PC-9 (cell line): ENCODE data around the gene SGTA. TPM values are rescaled to one million over a fixed set of nuclear protein-coding genes. Genes with fewer than 3 reads are reported as not detected.
A peak's percentile ranks its signal among the peaks of the same experiment; 100 is the strongest.
"Not testable (repeated sequence)": the region's sequence is repeated elsewhere in the genome, so short reads cannot be mapped to it uniquely, and the experiment has no call there.

Experiments used
- BruUV-seq: library from RNA; stranded (reverse); fragments of 400-500 nt; replicated peaks from 2 replicates; lab custom pipeline; 2021; lab: Mats Ljungman, UMichigan
- CTCF ChIA-PET: fragments of 300-600 bp; sonication (Branson Sonifier 250); formaldehyde crosslinking; loops from one replicate; lab custom pipeline; 2022; ENCODE audit warnings: antibody characterized with exemption; lab: Charles Lee
- POLR2A ChIA-PET: fragments of 300-600 bp; sonication (Branson Sonifier 250); formaldehyde crosslinking; loops from one replicate; lab custom pipeline; 2022; ENCODE audit warnings: antibody characterized with exemption; ENCODE audit not compliant: unreplicated experiment; lab: Charles Lee
- DNase-seq, 2 experiments: peaks; one replicate each; pipeline versions ENCODE4 v3.0.0 to v3.0.0-alpha.2; 2015 to 2022; ENCODE audit warnings: mixed read lengths in 1 of 2
- H2AFZ ChIP-seq: fragments of 200-600 bp; sonication (generic); 2 replicates; pipeline ENCODE4 v1.8.1; 2017; ENCODE audit warnings: antibody characterized with exemption
- H3F3A ChIP-seq: fragments of 200-600 bp; sonication (generic); 2 replicates; pipeline ENCODE4 v1.8.1; 2017; ENCODE audit warnings: antibody characterized with exemption, mild to moderate bottlenecking, low read depth; ENCODE audit not compliant: insufficient read depth
- H3K27ac ChIP-seq: fragments of 200-600 bp; sonication (generic); 2 replicates; pipeline ENCODE4 v1.6.1; 2016; ENCODE audit warnings: mixed run types
- H3K27me3 ChIP-seq: fragments of 200-600 bp; sonication (generic); 2 replicates; pipeline ENCODE4 v1.6.1; 2016; ENCODE audit warnings: low read depth, mixed run types; ENCODE audit not compliant: insufficient read depth
- H3K36me3 ChIP-seq: fragments of 200-600 bp; sonication (generic); 2 replicates; pipeline ENCODE4 v1.6.1; 2016; ENCODE audit warnings: low read depth, mixed run types
- H3K4me1 ChIP-seq: fragments of 200-600 bp; sonication (generic); replicated peaks from 2 replicates; pipeline ENCODE4 v1.6.1; 2016; ENCODE audit warnings: mixed run types; ENCODE audit not compliant: insufficient read depth
- H3K4me2 ChIP-seq: fragments of 200-600 bp; sonication (generic); 2 replicates; pipeline ENCODE4 v1.6.1; 2017; ENCODE audit warnings: mixed run types
- H3K4me3 ChIP-seq: fragments of 200-600 bp; sonication (generic); 2 replicates; pipeline ENCODE4 v1.6.1; 2016; ENCODE audit warnings: mixed run types
- H3K79me2 ChIP-seq: fragments of 200-600 bp; sonication (generic); 2 replicates; pipeline ENCODE4 v1.6.1; 2017; ENCODE audit warnings: low read depth, mixed run types
- H3K9me2 ChIP-seq: fragments of 200-600 bp; sonication (generic); 2 replicates; pipeline ENCODE4 v1.8.1; 2017; ENCODE audit warnings: mild to moderate bottlenecking; ENCODE audit not compliant: insufficient read depth
- H3K9me3 ChIP-seq: fragments of 200-600 bp; sonication (generic); 2 replicates; pipeline ENCODE4 v1.8.1; 2016; ENCODE audit warnings: low read depth; ENCODE audit not compliant: insufficient read depth
- H4K20me1 ChIP-seq: fragments of 200-600 bp; sonication (generic); 2 replicates; pipeline ENCODE4 v1.8.1; 2017; ENCODE audit not compliant: insufficient read depth
- EZH2 ChIP-seq: fragments of 200-600 bp; sonication (generic); IDR thresholded peaks from 2 replicates; pipeline ENCODE4 v1.8.0; 2017; ENCODE audit warnings: antibody characterized with exemption, low read depth
- intact Hi-C: fragments of 100-400 bp; cut with micrococcal nuclease; formaldehyde crosslinking; loops from one replicate; pipeline ENCODE4 v1.10.0; 2022; ENCODE audit not compliant: unreplicated experiment
- total RNA-seq: library from RNA; stranded (reverse); gene quantifications from 2 replicates; pipeline ENCODE4 v1.2.3, GENCODE V29; 2021
- TF ChIP-seq, protein P1 (sequence below): fragments of 200-600 bp; sonication (generic); conservative IDR thresholded peaks from 2 replicates; pipeline ENCODE4 v1.6.1; 2017; ENCODE audit warnings: mixed run types, antibody characterized with exemption, mild to moderate bottlenecking, moderate library complexity

Gene SGTA
- total RNA-seq, 1 experiment from 2014 or later: 40.7 TPM

DNA sequence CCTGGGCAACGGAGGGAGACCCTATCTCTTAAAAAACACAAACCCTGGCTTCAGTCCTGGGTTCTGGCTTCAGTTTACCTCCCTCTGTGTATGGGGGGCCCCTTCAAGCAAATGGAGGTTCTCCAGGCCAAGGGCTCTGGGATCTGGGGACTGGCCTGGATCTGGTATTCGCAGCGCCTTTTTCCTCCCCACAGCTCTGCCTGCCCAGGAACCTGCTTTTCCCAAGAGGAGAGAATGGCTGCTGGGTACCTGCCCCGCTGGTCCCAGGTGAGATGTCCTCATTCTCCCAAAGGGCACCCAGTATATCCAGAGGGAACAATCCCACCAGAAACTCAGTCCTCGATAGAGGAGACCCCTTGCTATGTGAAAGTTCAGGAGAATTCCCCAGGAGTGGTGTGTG is 39.8 kb upstream of the SGTA start:
- ChIA-PET CTCF (interaction anchor here (0.6 kb wide), 1 partner anchor 130 kb away, joined by 3 read pairs; no protein-coding TSS in a partner anchor), POLR2A (no interaction called here)
- no peak for DNase-seq
- Histone ChIP-seq H3K4me1 (no peaks in the 10 kb centered on the region), H3K4me2 (no peak overlapping the region), H3K9me3 (no peaks in the 10 kb centered on the region), H3K9me2 (no peaks in the 10 kb centered on the region), H2AFZ (no peak overlapping the region), H3K4me3 (no peak overlapping the region), H3K27ac (no peak overlapping the region), H3K36me3 (no peaks in the 10 kb centered on the region), H3K27me3 (no peaks in the 10 kb centered on the region), H3F3A (no peaks in the 10 kb centered on the region), H3K79me2 (no peaks in the 10 kb centered on the region), H4K20me1 (no peaks in the 10 kb centered on the region)
- intact Hi-C loops: no loop called here
- BruUV-seq: no TSS peak
- TF ChIP-seq, protein P1, sequence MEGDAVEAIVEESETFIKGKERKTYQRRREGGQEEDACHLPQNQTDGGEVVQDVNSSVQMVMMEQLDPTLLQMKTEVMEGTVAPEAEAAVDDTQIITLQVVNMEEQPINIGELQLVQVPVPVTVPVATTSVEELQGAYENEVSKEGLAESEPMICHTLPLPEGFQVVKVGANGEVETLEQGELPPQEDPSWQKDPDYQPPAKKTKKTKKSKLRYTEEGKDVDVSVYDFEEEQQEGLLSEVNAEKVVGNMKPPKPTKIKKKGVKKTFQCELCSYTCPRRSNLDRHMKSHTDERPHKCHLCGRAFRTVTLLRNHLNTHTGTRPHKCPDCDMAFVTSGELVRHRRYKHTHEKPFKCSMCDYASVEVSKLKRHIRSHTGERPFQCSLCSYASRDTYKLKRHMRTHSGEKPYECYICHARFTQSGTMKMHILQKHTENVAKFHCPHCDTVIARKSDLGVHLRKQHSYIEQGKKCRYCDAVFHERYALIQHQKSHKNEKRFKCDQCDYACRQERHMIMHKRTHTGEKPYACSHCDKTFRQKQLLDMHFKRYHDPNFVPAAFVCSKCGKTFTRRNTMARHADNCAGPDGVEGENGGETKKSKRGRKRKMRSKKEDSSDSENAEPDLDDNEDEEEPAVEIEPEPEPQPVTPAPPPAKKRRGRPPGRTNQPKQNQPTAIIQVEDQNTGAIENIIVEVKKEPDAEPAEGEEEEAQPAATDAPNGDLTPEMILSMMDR: no peak
- no peak for TF ChIP-seq EZH2

DNA sequence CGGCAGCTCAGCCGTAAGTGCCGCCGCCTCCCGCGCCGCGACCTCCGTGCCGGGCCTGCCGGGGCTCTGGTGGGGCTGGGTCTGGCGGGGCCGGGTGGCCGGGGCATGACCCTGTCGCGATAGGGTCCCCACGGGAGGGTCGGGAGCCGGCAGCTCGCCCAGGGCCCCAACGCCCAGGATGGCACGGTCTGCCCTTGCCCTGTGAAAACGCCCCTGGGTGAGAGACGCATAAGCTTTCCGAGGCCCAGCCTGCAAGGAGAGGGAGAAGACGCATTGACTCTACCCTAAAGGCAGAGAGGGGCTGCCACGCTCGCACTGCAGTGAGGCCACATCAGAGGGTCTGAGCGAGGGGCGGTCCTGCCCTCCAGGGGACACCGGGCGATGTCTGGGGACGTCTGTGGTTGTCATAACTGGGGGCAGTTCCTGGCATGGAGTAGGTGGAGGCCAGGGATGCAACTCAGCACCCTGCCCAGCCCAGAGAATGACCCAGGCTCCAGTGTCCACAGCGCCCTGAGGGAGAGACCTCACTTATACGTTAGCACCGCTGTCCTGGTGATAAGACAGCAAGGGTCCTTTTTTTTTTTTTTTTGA is 37.1 kb upstream of the SGTA start:
- H4K20me1 ChIP-seq: no peaks in the 10 kb centered on the region
- H3K27ac ChIP-seq: no peak overlapping the region
- H3K4me3 ChIP-seq: peak overlapping the region; percentile 75
- no peaks in the 10 kb centered on the region for H3K9me3 ChIP-seq
- no peaks in the 10 kb centered on the region for H3K36me3 ChIP-seq
- no TSS peak for BruUV-seq
- intact Hi-C loops: no loop called here
- DNase-seq: peak in 1 of 2 experiments; percentile 15
- H3K79me2 ChIP-seq: no peaks in the 10 kb centered on the region
- H3K4me2 ChIP-seq: peak overlapping the region; percentile 87
- H3F3A ChIP-seq: peaks cover 4% of the 10 kb centered on the region; the same call in 1 of the 2 replicates
- no peaks in the 10 kb centered on the region for H3K9me2 ChIP-seq
- H3K4me1 ChIP-seq: no peaks in the 10 kb centered on the region
- ChIA-PET POLR2A (no interaction called here), CTCF (no interaction called here)
- TF ChIP-seq, protein P1: no peak
- no peak for TF ChIP-seq EZH2
- H3K27me3 ChIP-seq: no peaks in the 10 kb centered on the region
- H2AFZ ChIP-seq: peak overlapping the region; percentile 87

DNA sequence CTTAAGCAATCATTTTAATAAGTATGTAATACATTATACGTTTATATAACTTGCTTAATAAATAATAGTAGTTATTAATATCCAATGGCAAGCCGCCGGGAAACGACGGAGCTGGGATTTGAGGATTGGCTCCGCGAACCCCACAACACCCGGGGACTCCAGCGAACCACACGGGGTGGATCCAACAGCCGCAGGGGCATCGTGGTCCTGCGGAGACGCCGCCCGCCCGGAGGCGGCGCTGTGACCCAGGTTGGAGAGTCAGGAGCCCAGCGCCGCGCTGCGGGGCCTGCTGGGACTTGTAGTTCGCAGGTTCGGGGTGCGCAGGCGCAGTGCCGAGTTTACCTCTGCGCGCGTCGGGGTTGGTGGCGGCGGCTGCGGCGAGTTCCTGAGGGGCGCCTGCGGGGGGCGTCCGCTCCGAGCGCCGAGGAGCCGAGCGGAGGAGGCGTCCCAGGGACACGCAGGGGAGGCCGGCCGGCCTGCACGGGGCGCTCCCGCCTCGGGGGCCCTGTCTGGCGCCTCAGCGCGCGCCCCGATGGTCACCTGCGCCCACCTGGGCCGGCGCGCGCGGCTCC is 36.6 kb upstream of the SGTA start, which contains the start of gene ZNF554:
TSS of gene ZNF554 (plus strand) at position 329 of the 572 bp plus-strand sequence. CDS start at position 533, 204 bp downstream.
- no TSS peak for BruUV-seq
- CTCF ChIA-PET: no interaction called here
- Histone ChIP-seq H3K9me3 (no peaks in the 10 kb centered on the region), H3F3A (peaks cover 4% of the 10 kb centered on the region; the same call in 1 of the 2 replicates), H3K27ac (no peak within 1 kb of the TSS; the same call in 1 of the 2 replicates), H3K4me3 (peak within 1 kb of the TSS; percentile 75), H3K9me2 (no peaks in the 10 kb centered on the region), H3K4me2 (peak within 1 kb of the TSS; percentile 87), H4K20me1 (no peaks in the 10 kb centered on the region), H3K79me2 (no peaks in the 10 kb centered on the region), H3K4me1 (no peaks in the 10 kb centered on the region), H3K27me3 (no peaks in the 10 kb centered on the region), H2AFZ (peak within 1 kb of the TSS; percentile 87), H3K36me3 (no peaks in the 10 kb centered on the region)
- POLR2A ChIA-PET: no interaction called here
- DNase-seq: peak; percentile 77 to 89
- TF ChIP-seq, protein P1: peak; percentile 81
- no peak for TF ChIP-seq EZH2
- intact Hi-C loops: loop anchor here (1.0 kb wide), 1 partner anchor 22 kb away; the partner anchor contains the start of gene ZNF555

DNA sequence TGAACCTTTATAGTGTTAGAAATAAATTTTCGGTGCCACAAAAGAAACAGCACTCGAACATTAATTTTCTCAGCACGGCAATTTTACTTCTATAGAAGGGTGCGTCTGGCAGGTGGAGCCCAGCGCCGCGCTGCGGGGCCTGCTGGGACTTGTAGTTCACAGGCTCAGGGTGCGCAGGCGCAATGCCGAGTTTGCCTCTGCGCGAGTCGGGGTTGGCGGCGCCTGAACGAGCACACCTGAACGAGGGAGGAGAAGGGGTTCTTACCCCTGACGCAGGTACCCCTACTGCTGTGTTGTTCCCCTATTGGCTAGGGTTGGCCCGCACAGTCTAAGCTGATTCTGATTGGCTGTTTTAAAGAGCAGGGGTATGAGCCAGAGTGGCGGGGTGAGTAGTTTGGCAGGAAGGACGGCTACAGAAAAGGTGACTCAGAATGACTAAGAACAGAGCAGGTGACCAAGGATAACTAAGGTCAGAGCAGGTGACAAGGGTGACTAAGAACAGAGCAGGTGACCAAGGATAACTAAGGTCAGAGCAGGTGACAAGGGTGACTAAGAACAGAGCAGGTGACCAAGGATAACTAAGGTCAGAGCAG is 34.3 kb upstream of the SGTA start:
- H3F3A ChIP-seq, H3K27me3 ChIP-seq, intact Hi-C loops, H3K79me2 ChIP-seq, H3K36me3 ChIP-seq, H3K4me3 ChIP-seq, H4K20me1 ChIP-seq, H3K9me3 ChIP-seq, H2AFZ ChIP-seq, H3K4me1 ChIP-seq, CTCF ChIA-PET, H3K4me2 ChIP-seq, POLR2A ChIA-PET, BruUV-seq, H3K9me2 ChIP-seq: not testable (repeated sequence)
- DNase-seq: peak; percentile 16 to 36
- peak overlapping the region; percentile 53; the same call in 1 of the 2 replicates for H3K27ac ChIP-seq
